Psoas muscle (tissue), 8 donors: Measurements from ENCODE around the gene CELF4. TPM values are rescaled to one million over a fixed set of nuclear protein-coding genes. Genes with fewer than 3 reads are reported as not detected.

Experiments used
- ATAC-seq, 4 donors: fragments of 200-7000 bp; cut with Tn5 transposase; one replicate each; pipeline ENCODE4 v1.9.1; 2020; ENCODE audit warnings: moderate library complexity in 3 of 4, mild to moderate bottlenecking in 2 of 4
- DNase-seq, 2 donors: peaks; one replicate each; pipeline ENCODE4 v3.0.0-alpha.2; 2020
- H3K27ac ChIP-seq: fragments of 200-600 bp; one replicate; pipeline ENCODE4 v1.8.0; 2022
- H3K27me3 ChIP-seq, 3 donors: fragments of 200-600 bp in 1 of 3; one replicate each; pipeline versions ENCODE4 v1.6.1 to v1.8.0; 2013 to 2022; ENCODE audit warnings: low read length in 2 of 3, mild to moderate bottlenecking in 2 of 3, moderate library complexity in 1 of 3; ENCODE audit not compliant: insufficient read depth in 3 of 3
- H3K36me3 ChIP-seq, 2 donors: fragments of 200-600 bp in 1 of 2; one replicate each; pipeline versions ENCODE4 v1.6.1 to v1.8.0; 2013 to 2022; ENCODE audit warnings: low read depth in 1 of 2, mild to moderate bottlenecking in 1 of 2, moderate library complexity in 1 of 2; ENCODE audit not compliant: insufficient read depth in 1 of 2
- H3K4me1 ChIP-seq: fragments of 200-600 bp; one replicate; pipeline ENCODE4 v1.8.0; 2022
- H3K4me3 ChIP-seq: fragments of 200-600 bp; one replicate; pipeline ENCODE4 v1.8.0; 2022; ENCODE audit warnings: mild to moderate bottlenecking
- H3K9me3 ChIP-seq: fragments of 200-600 bp; one replicate; pipeline ENCODE4 v1.8.0; 2022
- CTCF ChIP-seq: fragments of 200-600 bp; IDR thresholded peaks from one replicate; pipeline ENCODE4 v1.8.0; 2022; ENCODE audit warnings: antibody characterized with exemption
- WGBS, 3 donors: extraction: QIAGEN DNeasy Blood & Tissue Kit; methylation state at CpG; one replicate each; pipeline versions ENCODE4 v1.1.6 to v1.1.7; 2013; 5-methylcytosine and 5-hydroxymethylcytosine counted together
- intact Hi-C, 2 donors: fragments of 100-400 bp; cut with DNase I; formaldehyde crosslinking; loops; one replicate each; pipeline versions ENCODE4 v1.11.0 to v1.14.2; 2022
- polyA plus RNA-seq, 3 donors: library from polyadenylated mRNA; stranded (reverse); fragments of 200-250 nt; gene quantifications; one replicate each; pipeline ENCODE4 v1.2.3, GENCODE V29; 2013
- total RNA-seq, 4 donors: library from RNA; stranded (reverse); fragmentation: NEBNext Ultra II Directional in 2 of 4; extraction: Animal tissue kit (Norgen Biotek cat#: 25700) in 2 of 4; gene quantifications; one replicate each; pipeline versions ENCODE4 v1.2.1 to v1.2.4, GENCODE V29; 2021 to 2023
- donor health status: healthy with polysubstance abuse.
- donor health status: DM: no; HTN: no; CAD: no; lungs with moderate emphysema.
- donor health status: Bipolar disorder and iron deficiency.
- donor health status: healthy.
- donor health status: DM: yes; HTN: yes; CAD: no.
- donor health status: DM: no; HTN: no; CAD: no.
- donor health status: DM: no; HTN: no; CAD: no.
- donor health status: DM: yes; HTN: yes; CAD: no.

Gene CELF4
- total and polyA plus RNA-seq, 7 donors, result 0.17 to 0.28 (median 0.17) TPM; not detected in 3

GRCh38 chr18:37550118-37550875 is 15.3 kb downstream of the CELF4 start:
- no peaks in the 10 kb centered on the region for H3K4me1 ChIP-seq
- 60 to 76% (median 71%) methylated on average over 10 of the region's 10 CpGs for WGBS, 3 donors
- H3K36me3 ChIP-seq, result no peaks in the 10 kb centered on the region
- H3K4me3 ChIP-seq, result no peak overlapping the region
- DNase-seq, result no peak
- H3K27me3 ChIP-seq, result peaks cover 0 to 14% (median 6%) of the 10 kb centered on the region in 3 donors
- H3K9me3 ChIP-seq, result no peaks in the 10 kb centered on the region
- intact Hi-C loops, result no loop called here
- no peak for TF ChIP-seq CTCF
- ATAC-seq, result no peak
- no peak overlapping the region for H3K27ac ChIP-seq

GRCh38 chr18:37548679-37549289 is 16.8 kb downstream of the CELF4 start:
- Histone ChIP-seq H3K36me3 (no peaks in the 10 kb centered on the region), H3K4me1 (no peaks in the 10 kb centered on the region), H3K9me3 (no peaks in the 10 kb centered on the region), H3K27me3 (peaks cover 0 to 22% (median 6%) of the 10 kb centered on the region in 3 donors), H3K4me3 (no peak overlapping the region), H3K27ac (no peak overlapping the region)
- no peak for TF ChIP-seq CTCF
- intact Hi-C loops, result no loop called here
- 66 to 70% (median 69%) methylated on average over 12 of the region's 12 CpGs for WGBS, 3 donors
- ATAC-seq (no peak), DNase-seq (no peak)

GRCh38 chr18:37547196-37547827 is 18.3 kb downstream of the CELF4 start:
- H3K4me1 ChIP-seq, result no peaks in the 10 kb centered on the region
- no peak for TF ChIP-seq CTCF
- H3K27ac ChIP-seq, result no peak overlapping the region
- ATAC-seq (no peak), DNase-seq (no peak)
- no peaks in the 10 kb centered on the region for H3K9me3 ChIP-seq
- H3K36me3 ChIP-seq, result no peaks in the 10 kb centered on the region
- H3K4me3 ChIP-seq, result no peak overlapping the region
- intact Hi-C loops, result no loop called here
- H3K27me3 ChIP-seq, result peaks cover 0 to 26% (median 4%) of the 10 kb centered on the region in 3 donors
- WGBS, 3 donors, result 33 to 44% (median 37%) methylated on average over 4 of the region's 4 CpGs

- intact Hi-C loops, result no loop called here
- DNase-seq (no peak), ATAC-seq (no peak)
- Histone ChIP-seq H3K27ac (no peak overlapping the region), H3K36me3 (no peaks in the 10 kb centered on the region), H3K4me1 (no peaks in the 10 kb centered on the region), H3K4me3 (no peak overlapping the region), H3K9me3 (no peaks in the 10 kb centered on the region), H3K27me3 (peaks cover 0 to 33% (median 4%) of the 10 kb centered on the region in 3 donors)
- WGBS, 3 donors, result 49 to 69% (median 58%) methylated on average over 4 of the region's 4 CpGs
- TF ChIP-seq CTCF, result no peak
These were observed 18.9 kb downstream of the CELF4 start for GRCh38 chr18:37546651-37547050.
